ENCODE measurements around the gene GRIK4. TPM values are rescaled to one million over a fixed set of nuclear protein-coding genes. Genes with fewer than 3 reads are reported as not detected.

The GRIK4 gene
- total and polyA plus RNA-seq, 2 experiments from 2014 or later = not detected

DNA sequence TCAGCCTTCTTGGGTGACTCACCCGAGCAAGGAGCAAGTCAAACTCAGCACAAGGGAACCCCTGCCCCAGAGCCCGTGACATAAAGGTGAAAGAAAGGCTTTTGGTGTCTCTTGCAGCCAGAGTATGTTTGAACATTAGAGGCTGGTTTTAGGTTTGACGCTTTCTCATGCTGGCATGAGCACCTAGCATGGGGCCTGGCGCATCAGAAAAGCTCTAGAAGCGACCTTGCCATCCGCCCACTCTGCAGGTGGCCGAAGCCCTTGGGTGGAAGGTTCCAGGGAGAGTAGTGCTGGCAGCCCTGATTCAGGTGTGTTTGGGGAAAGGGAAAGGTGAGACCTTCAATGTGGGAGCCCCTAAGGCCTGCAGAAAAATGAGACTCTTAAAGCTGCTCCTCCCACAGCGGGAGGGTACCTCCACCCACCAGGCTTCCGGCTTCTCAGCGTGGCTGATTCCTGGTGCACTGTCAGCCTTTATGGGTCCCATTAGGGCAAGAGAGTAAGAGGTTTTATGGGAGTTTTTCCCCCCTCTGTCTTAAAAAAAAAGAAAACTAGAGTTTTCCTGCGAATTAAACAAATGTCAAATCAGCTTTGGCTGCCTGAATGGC lies 88.4 kb downstream of the GRIK4 start:
- no peaks in the 10 kb centered on the region for H3F3A ChIP-seq (ENCODE audit: insufficient read depth)
- H2AFZ ChIP-seq = no peak overlapping the region
- H4K20me1 ChIP-seq (ENCODE audit: insufficient read depth) = no peaks in the 10 kb centered on the region
- H3K4me3 ChIP-seq = no peak overlapping the region
- H3K4me2 ChIP-seq (ENCODE audit: unreplicated experiment) = no peak overlapping the region
- 77 to 81% methylated on average over 11 of the region's 11 CpGs for WGBS, 2 experiments (ENCODE audit: low coverage in 1 of 2, low lambda C conversion rate in 2 of 2, missing lambda C conversion rate in 2 of 2)
- no peaks in the 10 kb centered on the region for H3K9me2 ChIP-seq (ENCODE audit: insufficient read depth)
- DNase-seq = no peak
- no peaks in the 10 kb centered on the region for H3K4me1 ChIP-seq (ENCODE audit: insufficient read depth)
- no peaks in the 10 kb centered on the region for H3K9me3 ChIP-seq (ENCODE audit: low read depth)
- no peaks in the 10 kb centered on the region for H3K79me2 ChIP-seq (ENCODE audit: insufficient read depth)
- H3K27me3 ChIP-seq (replicated peaks; ENCODE audit: insufficient read depth) = peaks cover 27% of the 10 kb centered on the region
- no peak for TF ChIP-seq EZH2phosphoT487 (IDR thresholded peaks at IDR 0.05; ENCODE audit: insufficient read depth, low read depth)
- TF ChIP-seq EZH2 (IDR thresholded peaks at IDR 0.05; ENCODE audit: insufficient read depth, poor library complexity, severe bottlenecking) = no peak
- H3K9ac ChIP-seq = no peak overlapping the region
- H3K27ac ChIP-seq = no peak overlapping the region
- no peaks in the 10 kb centered on the region for H3K36me3 ChIP-seq (ENCODE audit: low read depth)
- in situ Hi-C loops (cut with MboI) = no loop called here

DNA sequence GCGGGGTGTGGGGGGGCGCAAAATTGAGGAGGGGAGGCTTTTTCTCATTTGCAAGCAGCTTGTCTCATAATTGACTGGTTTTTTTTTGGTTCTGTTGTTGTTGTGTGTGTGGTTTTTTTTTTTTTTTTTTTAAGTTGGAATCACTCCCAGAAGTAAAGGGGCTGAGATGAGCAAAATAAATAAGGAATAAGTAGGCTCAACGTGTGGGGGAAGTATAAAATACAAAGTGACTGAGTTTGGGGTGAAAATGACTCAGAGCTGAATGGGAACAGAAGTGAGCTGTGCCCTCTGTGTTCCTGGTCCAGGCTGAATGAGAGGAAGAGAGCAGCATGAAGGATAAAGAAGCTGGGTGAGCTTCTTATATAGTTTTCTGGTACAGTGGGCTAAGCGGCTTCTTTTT lies 90.0 kb downstream of the GRIK4 start:
- Histone ChIP-seq H2AFZ (no peak overlapping the region), H3K27me3 (replicated peaks; ENCODE audit: insufficient read depth) (peaks cover 22% of the 10 kb centered on the region), H3K36me3 (ENCODE audit: low read depth) (no peaks in the 10 kb centered on the region), H3K4me2 (ENCODE audit: unreplicated experiment) (no peak overlapping the region), H3K4me1 (ENCODE audit: insufficient read depth) (no peaks in the 10 kb centered on the region), H4K20me1 (ENCODE audit: insufficient read depth) (no peaks in the 10 kb centered on the region), H3K79me2 (ENCODE audit: insufficient read depth) (no peaks in the 10 kb centered on the region), H3K27ac (no peak overlapping the region), H3K4me3 (no peak overlapping the region), H3F3A (ENCODE audit: insufficient read depth) (no peaks in the 10 kb centered on the region), H3K9ac (no peak overlapping the region), H3K9me2 (ENCODE audit: insufficient read depth) (no peaks in the 10 kb centered on the region), H3K9me3 (ENCODE audit: low read depth) (no peaks in the 10 kb centered on the region)
- in situ Hi-C loops (cut with MboI) = no loop called here
- TF ChIP-seq EZH2 (IDR thresholded peaks at IDR 0.05; ENCODE audit: insufficient read depth, poor library complexity, severe bottlenecking) (no peak), EZH2phosphoT487 (IDR thresholded peaks at IDR 0.05; ENCODE audit: insufficient read depth, low read depth) (no peak)
- DNase-seq = peak; percentile 48
- WGBS, 2 experiments (ENCODE audit: low coverage in 1 of 2, low lambda C conversion rate in 2 of 2, missing lambda C conversion rate in 2 of 2) = 49 to 54% methylated on average over 4 of the region's 4 CpGs

DNA sequence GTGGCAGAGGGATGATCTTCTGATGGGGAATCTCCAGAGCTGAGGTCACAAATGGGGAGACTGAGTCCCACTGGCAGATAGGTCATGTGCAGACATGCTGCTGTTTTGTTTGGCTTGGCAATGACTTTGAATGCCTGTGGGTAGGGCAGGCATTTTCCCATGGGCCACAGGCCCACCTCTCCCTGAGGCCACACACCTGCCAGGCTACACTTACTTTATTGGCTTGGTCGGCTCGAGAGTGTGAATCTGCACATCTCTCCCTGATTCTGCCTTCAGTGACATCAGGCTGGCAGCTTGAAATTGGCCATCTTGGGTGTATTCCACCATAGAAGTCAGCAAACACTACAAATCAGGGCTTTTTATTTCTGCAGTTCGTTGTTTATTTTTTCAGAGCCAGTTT lies 91.5 kb downstream of the GRIK4 start:
- H3K36me3 ChIP-seq (ENCODE audit: low read depth) = no peaks in the 10 kb centered on the region
- H4K20me1 ChIP-seq (ENCODE audit: insufficient read depth) = no peaks in the 10 kb centered on the region
- no peak overlapping the region for H3K4me3 ChIP-seq
- H3K9me2 ChIP-seq (ENCODE audit: insufficient read depth) = no peaks in the 10 kb centered on the region
- WGBS, 2 experiments (ENCODE audit: low coverage in 1 of 2, low lambda C conversion rate in 2 of 2, missing lambda C conversion rate in 2 of 2) = 81 to 84% methylated on average over 3 of the region's 3 CpGs
- H3K4me2 ChIP-seq (ENCODE audit: unreplicated experiment) = no peak overlapping the region
- peaks cover 9% of the 10 kb centered on the region for H3K27me3 ChIP-seq (replicated peaks; ENCODE audit: insufficient read depth)
- H3K79me2 ChIP-seq (ENCODE audit: insufficient read depth) = no peaks in the 10 kb centered on the region
- H3K9ac ChIP-seq = no peak overlapping the region
- H2AFZ ChIP-seq = no peak overlapping the region
- no peaks in the 10 kb centered on the region for H3K4me1 ChIP-seq (ENCODE audit: insufficient read depth)
- TF ChIP-seq EZH2 (IDR thresholded peaks at IDR 0.05; ENCODE audit: insufficient read depth, poor library complexity, severe bottlenecking) (no peak), EZH2phosphoT487 (IDR thresholded peaks at IDR 0.05; ENCODE audit: insufficient read depth, low read depth) (no peak)
- in situ Hi-C loops (cut with MboI) = no loop called here
- H3F3A ChIP-seq (ENCODE audit: insufficient read depth) = no peaks in the 10 kb centered on the region
- H3K9me3 ChIP-seq (ENCODE audit: low read depth) = no peaks in the 10 kb centered on the region
- H3K27ac ChIP-seq = no peak overlapping the region
- DNase-seq = no peak

DNA sequence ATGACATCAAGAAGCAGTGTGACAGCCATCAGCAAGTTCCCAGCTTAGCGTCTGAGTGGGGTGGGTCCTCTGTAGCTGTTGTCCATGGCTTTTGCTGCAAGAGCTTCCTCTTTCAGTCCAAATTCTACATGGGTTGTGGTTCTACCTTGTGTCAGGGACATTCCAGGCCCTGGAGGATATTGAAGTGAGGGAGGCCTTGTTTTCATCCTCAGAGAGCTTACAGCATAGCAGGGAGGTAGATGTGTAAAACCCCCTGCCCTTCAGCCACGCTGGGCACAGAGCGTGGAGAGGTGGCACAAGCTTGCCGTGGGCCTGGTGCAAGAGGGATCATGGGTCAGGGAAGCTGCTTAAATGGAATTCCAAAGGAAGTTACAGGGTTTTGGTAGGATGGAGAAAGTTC lies 93.9 kb downstream of the GRIK4 start:
- H3K9me2 ChIP-seq (ENCODE audit: insufficient read depth) = no peaks in the 10 kb centered on the region
- H3K79me2 ChIP-seq (ENCODE audit: insufficient read depth) = no peaks in the 10 kb centered on the region
- H3K27me3 ChIP-seq (replicated peaks; ENCODE audit: insufficient read depth) = no peaks in the 10 kb centered on the region
- H3K27ac ChIP-seq = no peak overlapping the region
- no peaks in the 10 kb centered on the region for H3K36me3 ChIP-seq (ENCODE audit: low read depth)
- 86 to 91% methylated on average over 4 of the region's 4 CpGs for WGBS, 2 experiments (ENCODE audit: low coverage in 1 of 2, low lambda C conversion rate in 2 of 2, missing lambda C conversion rate in 2 of 2)
- in situ Hi-C loops (cut with MboI) = no loop called here
- H3K4me1 ChIP-seq (ENCODE audit: insufficient read depth) = no peaks in the 10 kb centered on the region
- H3K9me3 ChIP-seq (ENCODE audit: low read depth) = no peaks in the 10 kb centered on the region
- H3F3A ChIP-seq (ENCODE audit: insufficient read depth) = no peaks in the 10 kb centered on the region
- TF ChIP-seq EZH2 (IDR thresholded peaks at IDR 0.05; ENCODE audit: insufficient read depth, poor library complexity, severe bottlenecking) = no peak
- H4K20me1 ChIP-seq (ENCODE audit: insufficient read depth) = no peaks in the 10 kb centered on the region
- DNase-seq = no peak
- H3K9ac ChIP-seq = no peak overlapping the region
- H3K4me2 ChIP-seq (ENCODE audit: unreplicated experiment) = no peak overlapping the region
- no peak overlapping the region for H2AFZ ChIP-seq
- no peak overlapping the region for H3K4me3 ChIP-seq
